GM12801 (cell line): Measurements from ENCODE around the gene ELK3.

Experiments
- TF ChIP-seq, protein P1 (sequence below): IDR thresholded peaks from one replicate; pipeline ENCODE4 v1.5.1; 2011; ENCODE audit warnings: control low read depth; ENCODE audit not compliant: insufficient read length; ENCODE audit errors: extremely low read depth

ELK3 gene

DNA sequence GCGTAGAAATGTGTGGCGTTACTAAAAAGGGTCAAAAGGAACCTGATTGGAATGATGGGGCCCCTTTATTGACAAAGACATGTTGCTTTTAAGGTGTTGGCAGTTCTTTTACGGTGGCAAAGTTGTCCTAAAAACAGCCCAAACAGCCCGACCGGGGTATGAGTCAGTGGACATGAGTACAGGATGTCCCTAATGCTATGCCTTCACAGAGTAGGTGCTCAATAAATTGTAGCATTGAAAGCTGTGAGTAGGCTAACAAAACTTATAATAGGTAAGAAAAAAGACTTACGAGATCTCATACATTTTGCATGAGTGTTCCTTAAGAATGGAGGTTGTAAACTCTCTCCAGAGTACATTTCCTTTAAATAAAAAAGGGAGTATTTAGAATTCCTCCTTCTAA is 2.6 kb downstream of the ELK3 start:
- TF ChIP-seq, protein P1, sequence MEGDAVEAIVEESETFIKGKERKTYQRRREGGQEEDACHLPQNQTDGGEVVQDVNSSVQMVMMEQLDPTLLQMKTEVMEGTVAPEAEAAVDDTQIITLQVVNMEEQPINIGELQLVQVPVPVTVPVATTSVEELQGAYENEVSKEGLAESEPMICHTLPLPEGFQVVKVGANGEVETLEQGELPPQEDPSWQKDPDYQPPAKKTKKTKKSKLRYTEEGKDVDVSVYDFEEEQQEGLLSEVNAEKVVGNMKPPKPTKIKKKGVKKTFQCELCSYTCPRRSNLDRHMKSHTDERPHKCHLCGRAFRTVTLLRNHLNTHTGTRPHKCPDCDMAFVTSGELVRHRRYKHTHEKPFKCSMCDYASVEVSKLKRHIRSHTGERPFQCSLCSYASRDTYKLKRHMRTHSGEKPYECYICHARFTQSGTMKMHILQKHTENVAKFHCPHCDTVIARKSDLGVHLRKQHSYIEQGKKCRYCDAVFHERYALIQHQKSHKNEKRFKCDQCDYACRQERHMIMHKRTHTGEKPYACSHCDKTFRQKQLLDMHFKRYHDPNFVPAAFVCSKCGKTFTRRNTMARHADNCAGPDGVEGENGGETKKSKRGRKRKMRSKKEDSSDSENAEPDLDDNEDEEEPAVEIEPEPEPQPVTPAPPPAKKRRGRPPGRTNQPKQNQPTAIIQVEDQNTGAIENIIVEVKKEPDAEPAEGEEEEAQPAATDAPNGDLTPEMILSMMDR = no peak

DNA sequence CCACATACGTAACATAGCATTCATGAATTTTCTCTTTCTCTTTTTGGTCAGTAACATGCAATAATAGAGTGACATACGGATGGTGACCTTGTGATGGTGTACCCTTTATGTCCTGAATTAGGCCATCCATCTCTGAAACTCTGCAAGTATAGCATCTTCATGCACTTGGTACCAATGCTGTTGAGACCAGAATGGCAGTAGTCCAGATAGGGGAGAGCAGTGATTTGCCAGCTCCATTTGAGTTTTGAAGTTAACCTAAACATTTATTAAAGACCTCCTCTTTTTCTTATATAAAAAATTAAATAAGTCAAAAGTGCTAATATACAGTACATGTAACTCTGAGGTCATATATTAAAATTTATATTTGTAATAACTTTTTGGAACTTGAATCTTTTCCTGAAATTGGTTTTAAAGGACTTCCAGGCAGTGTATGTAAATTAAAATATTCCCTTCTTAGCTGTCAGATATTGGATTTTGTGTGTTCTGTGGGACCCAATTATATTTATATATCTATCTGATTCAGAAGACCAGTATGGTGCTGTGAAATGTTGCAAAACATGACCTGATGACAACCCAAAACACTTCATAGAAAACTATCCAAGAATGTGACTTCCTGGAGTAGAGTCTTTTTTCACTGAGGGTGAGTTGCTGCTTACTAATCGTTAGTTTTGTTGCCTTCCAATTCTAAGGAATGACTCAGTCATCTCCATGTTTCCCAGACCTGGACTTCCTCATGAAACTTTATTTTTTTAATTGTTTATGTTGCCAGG is 3.5 kb downstream of the ELK3 start:
- TF ChIP-seq, protein P1 = no peak

- TF ChIP-seq, protein P1 = no peak
These were observed 4.8 kb downstream of the ELK3 start for GRCh38 chr12:96198965-96199364.

- TF ChIP-seq, protein P1 = no peak
These were observed 5.3 kb downstream of the ELK3 start for GRCh38 chr12:96199464-96199863.

GRCh38 chr12:96201272-96202227 is 7.4 kb downstream of the ELK3 start:
- TF ChIP-seq, protein P1 = no peak

GRCh38 chr12:96204381-96204780 is 10.2 kb downstream of the ELK3 start:
- TF ChIP-seq, protein P1 = no peak

GRCh38 chr12:96205908-96206307 is 11.7 kb downstream of the ELK3 start:
- TF ChIP-seq, protein P1 = no peak
